Measurements from ENCODE around the gene GMDS.

The GMDS gene

GRCh38 chr6:1601158-1602048, 644.0 kb downstream of the GMDS start:
- DNase-seq (ENCODE audit: low read depth) = no peak

GRCh38 chr6:1600764-1601157, 644.6 kb downstream of the GMDS start:
- no peak for DNase-seq (ENCODE audit: low read depth)

GRCh38 chr6:1600063-1600763, 645.2 kb downstream of the GMDS start:
- DNase-seq (ENCODE audit: low read depth) = no peak

GRCh38 chr6:1599469-1599868, 645.9 kb downstream of the GMDS start:
- no peak for DNase-seq (ENCODE audit: low read depth)

GRCh38 chr6:1598886-1599285, 646.5 kb downstream of the GMDS start:
- DNase-seq (ENCODE audit: low read depth) = no peak

GRCh38 chr6:1598433-1598832, 647.0 kb downstream of the GMDS start:
- DNase-seq (ENCODE audit: low read depth) = no peak

- no peak for DNase-seq (ENCODE audit: low read depth)
These were observed 647.5 kb downstream of the GMDS start for GRCh38 chr6:1597924-1598323.

- no peak for DNase-seq (ENCODE audit: low read depth)
These were observed 648.2 kb downstream of the GMDS start for GRCh38 chr6:1597121-1597744.

- peak; percentile 39 for DNase-seq (ENCODE audit: low read depth)
These were observed 649.1 kb downstream of the GMDS start for GRCh38 chr6:1596088-1596852.

- DNase-seq (ENCODE audit: low read depth) = no peak
These were observed 649.9 kb downstream of the GMDS start for GRCh38 chr6:1595271-1596087.

GRCh38 chr6:1594445-1595200, 650.8 kb downstream of the GMDS start:
- no peak for DNase-seq (ENCODE audit: low read depth)

GRCh38 chr6:1593958-1594314, 651.5 kb downstream of the GMDS start:
- DNase-seq (ENCODE audit: low read depth) = no peak

- DNase-seq (ENCODE audit: low read depth) = no peak
These were observed 652.0 kb downstream of the GMDS start for GRCh38 chr6:1593286-1593957.

- DNase-seq (ENCODE audit: low read depth) = no peak
These were observed 652.6 kb downstream of the GMDS start for GRCh38 chr6:1592852-1593251.

GRCh38 chr6:1591926-1592325, 653.5 kb downstream of the GMDS start:
- DNase-seq (ENCODE audit: low read depth) = no peak

GRCh38 chr6:1591243-1591642, 654.2 kb downstream of the GMDS start:
- DNase-seq (ENCODE audit: low read depth) = no peak

- no peak for DNase-seq (ENCODE audit: low read depth)
These were observed 654.8 kb downstream of the GMDS start for GRCh38 chr6:1590580-1590979.

- DNase-seq (ENCODE audit: low read depth) = no peak
These were observed 656.2 kb downstream of the GMDS start for GRCh38 chr6:1589208-1589607.

GRCh38 chr6:1587977-1588376, 657.4 kb downstream of the GMDS start:
- no peak for DNase-seq (ENCODE audit: low read depth)

- no peak for DNase-seq (ENCODE audit: low read depth)
These were observed 657.9 kb downstream of the GMDS start for GRCh38 chr6:1587546-1587945.
